ENCODE results near the gene NAV2. TPM values are rescaled to one million over a fixed set of nuclear protein-coding genes. Genes with fewer than 3 reads are reported as not detected.

NAV2 gene
- polyA plus RNA-seq, 1 donor (not counting 4 experiments of a cell fraction or from before 2014, with no cell fraction given): 4.0 TPM

GRCh38 chr11:19956228-19956627 is 243.6 kb downstream of the NAV2 start:
- FAIRE-seq: no peak
- Histone ChIP-seq H3K4me3 (ENCODE audit: control insufficient read depth in 2 of 3, extremely low read depth in 1 of 3, insufficient read depth in 2 of 3, low read depth in 1 of 3, low read length in 3 of 3) (no peak overlapping the region), H3K27ac (ENCODE audit: control insufficient read depth, insufficient read depth, low read length) (no peak overlapping the region), H3K9me1 (ENCODE audit: control insufficient read depth, extremely low read depth, insufficient read depth, low read length) (no peaks in the 10 kb centered on the region), H3K79me2 (ENCODE audit: control insufficient read depth, insufficient read depth, low read length) (no peaks in the 10 kb centered on the region), H3K27me3 (ENCODE audit: control insufficient read depth, extremely low read depth, insufficient read depth, low read length) (no peaks in the 10 kb centered on the region), H3K4me2 (ENCODE audit: control insufficient read depth, extremely low read depth, insufficient read depth, low read depth, low read length) (no peak overlapping the region), H2AFZ (ENCODE audit: control insufficient read depth, low read length) (no peak overlapping the region), H3K36me3 (ENCODE audit: control insufficient read depth in 2 of 2, extremely low read depth in 1 of 2, insufficient read depth in 2 of 2, low read length in 2 of 2) (no peaks in the 10 kb centered on the region), H3K9ac (ENCODE audit: control insufficient read depth, extremely low read depth, insufficient read depth, low read length) (no peak overlapping the region), H3K4me1 (ENCODE audit: control insufficient read depth, extremely low read depth, insufficient read depth, low read length) (peaks cover 8% of the 10 kb centered on the region), H4K20me1 (ENCODE audit: control insufficient read depth, extremely low read depth, insufficient read depth, low read length) (no peaks in the 10 kb centered on the region), H3K9me3 (ENCODE audit: control insufficient read depth, low read depth, low read length) (no peaks in the 10 kb centered on the region)
- dilution Hi-C loops (cut with MboI; ENCODE audit: extremely low pct_ligation_motif_present, low sequenced_read_pairs): no loop called here
- no peak for DNase-seq (ENCODE audit: low read depth, low spot score)
- TF ChIP-seq CTCF (optimal IDR thresholded peaks at IDR 0.05 in 1 of 3, IDR thresholded peaks at IDR 0.05 in 1 of 3, conservative IDR thresholded peaks at IDR 0.05 in 1 of 3; ENCODE audit: extremely low read depth in 1 of 3, insufficient read depth in 2 of 3, low read length in 3 of 3): no peak
- TF ChIP-seq EZH2 (IDR thresholded peaks at IDR 0.05; ENCODE audit: low read length): no peak

- H3K4me3 ChIP-seq (ENCODE audit: control insufficient read depth in 2 of 3, extremely low read depth in 1 of 3, insufficient read depth in 2 of 3, low read depth in 1 of 3, low read length in 3 of 3): no peak overlapping the region
- no peak for DNase-seq (ENCODE audit: low read depth, low spot score)
- H3K79me2 ChIP-seq (ENCODE audit: control insufficient read depth, insufficient read depth, low read length): no peaks in the 10 kb centered on the region
- peaks cover 8% of the 10 kb centered on the region for H3K4me1 ChIP-seq (ENCODE audit: control insufficient read depth, extremely low read depth, insufficient read depth, low read length)
- TF ChIP-seq CTCF (optimal IDR thresholded peaks at IDR 0.05 in 1 of 3, IDR thresholded peaks at IDR 0.05 in 1 of 3, conservative IDR thresholded peaks at IDR 0.05 in 1 of 3; ENCODE audit: extremely low read depth in 1 of 3, insufficient read depth in 2 of 3, low read length in 3 of 3) (no peak), EZH2 (IDR thresholded peaks at IDR 0.05; ENCODE audit: low read length) (no peak)
- no peaks in the 10 kb centered on the region for H3K9me1 ChIP-seq (ENCODE audit: control insufficient read depth, extremely low read depth, insufficient read depth, low read length)
- no peak overlapping the region for H2AFZ ChIP-seq (ENCODE audit: control insufficient read depth, low read length)
- H3K9me3 ChIP-seq (ENCODE audit: control insufficient read depth, low read depth, low read length): no peaks in the 10 kb centered on the region
- no peaks in the 10 kb centered on the region for H4K20me1 ChIP-seq (ENCODE audit: control insufficient read depth, extremely low read depth, insufficient read depth, low read length)
- H3K36me3 ChIP-seq (ENCODE audit: control insufficient read depth in 2 of 2, extremely low read depth in 1 of 2, insufficient read depth in 2 of 2, low read length in 2 of 2): no peaks in the 10 kb centered on the region
- no peak overlapping the region for H3K4me2 ChIP-seq (ENCODE audit: control insufficient read depth, extremely low read depth, insufficient read depth, low read depth, low read length)
- FAIRE-seq: no peak
- H3K27ac ChIP-seq (ENCODE audit: control insufficient read depth, insufficient read depth, low read length): no peak overlapping the region
- no peak overlapping the region for H3K9ac ChIP-seq (ENCODE audit: control insufficient read depth, extremely low read depth, insufficient read depth, low read length)
- dilution Hi-C loops (cut with MboI; ENCODE audit: extremely low pct_ligation_motif_present, low sequenced_read_pairs): no loop called here
- H3K27me3 ChIP-seq (ENCODE audit: control insufficient read depth, extremely low read depth, insufficient read depth, low read length): no peaks in the 10 kb centered on the region
These were observed 244.8 kb downstream of the NAV2 start for GRCh38 chr11:19957294-19957943.
